ENCODE results near the gene MAPK6.
"Not testable (repeated sequence)": the region's sequence is repeated elsewhere in the genome, so short reads cannot be mapped to it uniquely, and the experiment has no call there.

DNA sequence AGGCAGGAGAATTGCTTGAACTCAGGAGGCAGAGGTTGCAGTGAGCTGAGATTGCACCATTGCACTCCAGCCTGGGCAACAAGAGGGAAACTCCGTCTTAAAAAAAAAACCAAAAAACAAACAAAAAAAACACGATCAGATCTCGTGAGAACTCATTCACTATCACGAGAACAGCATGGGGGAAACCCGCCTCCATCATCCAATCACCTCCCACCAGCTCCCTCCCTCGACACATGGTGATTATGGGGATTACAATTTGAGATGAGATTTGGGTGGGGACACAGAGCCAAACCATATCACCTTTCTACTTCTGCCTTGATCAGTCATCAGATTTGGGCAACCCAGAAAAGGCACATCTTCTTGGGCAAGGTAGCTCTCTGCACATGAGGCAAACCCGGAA, 15.9 kb upstream of the MAPK6 start:
- TF ChIP-seq, protein P1, sequence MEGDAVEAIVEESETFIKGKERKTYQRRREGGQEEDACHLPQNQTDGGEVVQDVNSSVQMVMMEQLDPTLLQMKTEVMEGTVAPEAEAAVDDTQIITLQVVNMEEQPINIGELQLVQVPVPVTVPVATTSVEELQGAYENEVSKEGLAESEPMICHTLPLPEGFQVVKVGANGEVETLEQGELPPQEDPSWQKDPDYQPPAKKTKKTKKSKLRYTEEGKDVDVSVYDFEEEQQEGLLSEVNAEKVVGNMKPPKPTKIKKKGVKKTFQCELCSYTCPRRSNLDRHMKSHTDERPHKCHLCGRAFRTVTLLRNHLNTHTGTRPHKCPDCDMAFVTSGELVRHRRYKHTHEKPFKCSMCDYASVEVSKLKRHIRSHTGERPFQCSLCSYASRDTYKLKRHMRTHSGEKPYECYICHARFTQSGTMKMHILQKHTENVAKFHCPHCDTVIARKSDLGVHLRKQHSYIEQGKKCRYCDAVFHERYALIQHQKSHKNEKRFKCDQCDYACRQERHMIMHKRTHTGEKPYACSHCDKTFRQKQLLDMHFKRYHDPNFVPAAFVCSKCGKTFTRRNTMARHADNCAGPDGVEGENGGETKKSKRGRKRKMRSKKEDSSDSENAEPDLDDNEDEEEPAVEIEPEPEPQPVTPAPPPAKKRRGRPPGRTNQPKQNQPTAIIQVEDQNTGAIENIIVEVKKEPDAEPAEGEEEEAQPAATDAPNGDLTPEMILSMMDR (IDR thresholded peaks at IDR 0.05; ENCODE audit: low read length): not testable (repeated sequence)
- not testable (repeated sequence) for TF ChIP-seq EZH2 (IDR thresholded peaks at IDR 0.05; ENCODE audit: borderline replicate concordance, low read length)
